B cell (primary cell): ENCODE results near the gene ISLR2. TPM values are rescaled to one million over a fixed set of nuclear protein-coding genes. Genes with fewer than 3 reads are reported as not detected.

Experiments used
- ATAC-seq: fragments of 200-7000 bp; cut with Tn5 transposase; one replicate; pipeline ENCODE4 v1.10.0; 2021; ENCODE audit warnings: low read depth, mild to moderate bottlenecking, moderate number of reproducible peaks, moderate library complexity
- CTCF ChIA-PET: fragments of 350-600 bp; sonication (Branson Sonifier 250); formaldehyde crosslinking; loops from one replicate; lab custom pipeline; 2021; ENCODE audit warnings: antibody characterized with exemption, inconsistent platforms; lab: Charles Lee
- POLR2A ChIA-PET: fragments of 350-600 bp; sonication (Branson Sonifier 250); formaldehyde crosslinking; loops from one replicate; lab custom pipeline; 2021; ENCODE audit warnings: antibody characterized with exemption; lab: Charles Lee
- DNase-seq: peaks from one replicate; pipeline ENCODE4 v3.0.0; 2013
- H2AFZ ChIP-seq: 2 replicates; pipeline ENCODE4 v1.6.1; 2012; ENCODE audit warnings: mild to moderate bottlenecking, low read depth, low read length; ENCODE audit not compliant: insufficient read depth, poor library complexity, severe bottlenecking
- H3K27ac ChIP-seq, 2 donors: 1 replicate in 1 of 2; 2 replicates in 1 of 2; pipeline ENCODE4 v1.5.1; 2012 to 2013; ENCODE audit warnings: low read length in 2 of 2, mild to moderate bottlenecking in 2 of 2, moderate library complexity in 1 of 2
- H3K27me3 ChIP-seq, 4 experiments: fragments of 200-600 bp in 1 of 4; sonication (generic) in 1 of 4; replicated peaks in 1 of 4; 1 replicate in 2 of 4; 2 replicates in 2 of 4; pipeline versions ENCODE4 v1.6.1 to v1.7.0; 2013 to 2016; ENCODE audit warnings: low read length in 3 of 4, mild to moderate bottlenecking in 2 of 4, mixed read lengths in 1 of 4, moderate library complexity in 1 of 4; ENCODE audit not compliant: insufficient read depth in 4 of 4, control insufficient read depth in 3 of 4; ENCODE audit errors: control extremely low read depth in 1 of 4
- H3K36me3 ChIP-seq, 2 experiments: replicated peaks in 1 of 2; 1 replicate in 1 of 2; 2 replicates in 1 of 2; pipeline versions ENCODE4 v1.6.1 to v1.7.1; 2013; ENCODE audit warnings: low read length in 1 of 2; ENCODE audit not compliant: insufficient read depth in 2 of 2, control insufficient read depth in 1 of 2; ENCODE audit errors: control extremely low read depth in 1 of 2, extremely low read depth in 1 of 2
- H3K4me1 ChIP-seq, 2 donors: fragments of 200-600 bp in 1 of 2; sonication (generic) in 1 of 2; 1 replicate in 1 of 2; 2 replicates in 1 of 2; pipeline versions ENCODE4 v1.5.1 to v1.6.1; 2013 to 2017; ENCODE audit warnings: low read length in 2 of 2; ENCODE audit not compliant: control insufficient read depth in 2 of 2, insufficient read depth in 2 of 2
- H3K4me2 ChIP-seq: replicated peaks from 2 replicates; pipeline ENCODE3; 2012; ENCODE audit warnings: mild to moderate bottlenecking, low read depth, low read length; ENCODE audit not compliant: poor library complexity, severe bottlenecking
- H3K4me3 ChIP-seq, 5 experiments: fragments of 200-600 bp in 1 of 5; sonication (generic) in 1 of 5; 1 replicate in 3 of 5; 2 replicates in 2 of 5; pipeline versions ENCODE4 v1.5.1 to v1.7.0; 2011 to 2016; ENCODE audit warnings: low read length in 4 of 5, mild to moderate bottlenecking in 4 of 5, low read depth in 2 of 5, control low read depth in 1 of 5, moderate library complexity in 1 of 5; ENCODE audit not compliant: insufficient read depth in 1 of 5; ENCODE audit errors: control extremely low read depth in 1 of 5, extremely low read depth in 1 of 5
- H3K79me2 ChIP-seq: fragments of 200-600 bp; sonication (generic); one replicate; pipeline ENCODE4 v1.6.0; 2016; ENCODE audit warnings: low read length; ENCODE audit not compliant: control insufficient read depth, insufficient read depth
- H3K9ac ChIP-seq: fragments of 200-600 bp; sonication (generic); 2 replicates; pipeline ENCODE4 v1.6.1; 2017; ENCODE audit warnings: mild to moderate bottlenecking, low read length, moderate library complexity
- H3K9me3 ChIP-seq, 3 donors: one replicate each; pipeline versions ENCODE4 v1.6.1 to v1.7.1; 2013; ENCODE audit warnings: low read length in 2 of 3; ENCODE audit not compliant: control insufficient read depth in 2 of 3, insufficient read depth in 1 of 3; ENCODE audit errors: control extremely low read depth in 1 of 3
- H4K20me1 ChIP-seq: 2 replicates; pipeline ENCODE4 v1.6.0; 2012; ENCODE audit warnings: mild to moderate bottlenecking, low read length; ENCODE audit not compliant: insufficient read depth, control insufficient read depth, poor library complexity, severe bottlenecking
- H3K27ac Mint-ChIP-seq: one replicate; pipeline ENCODE4 v1.8.0; 2021; ENCODE audit warnings: mixed read lengths
- H3K27me3 Mint-ChIP-seq: one replicate; pipeline ENCODE4 v1.8.0; 2021; ENCODE audit warnings: mixed read lengths
- H3K4me1 Mint-ChIP-seq: one replicate; pipeline ENCODE4 v1.8.0; 2021; ENCODE audit warnings: mixed read lengths
- H3K4me3 Mint-ChIP-seq: one replicate; pipeline ENCODE4 v1.8.0; 2021; ENCODE audit warnings: mixed read lengths
- H3K9me3 Mint-ChIP-seq: one replicate; pipeline ENCODE4 v1.8.0; 2022; ENCODE audit warnings: mixed read lengths; ENCODE audit not compliant: insufficient read depth
- EZH2 ChIP-seq: IDR thresholded peaks from 2 replicates; pipeline ENCODE4 v1.6.1; 2012; ENCODE audit warnings: borderline replicate concordance, low read depth, mild to moderate bottlenecking, moderate library complexity, low read length; ENCODE audit not compliant: insufficient read depth, poor library complexity, severe bottlenecking
- WGBS: methylation state at CpG from one replicate; pipeline ENCODE4 v1.1.5; 2013; ENCODE audit warnings: missing lambda C conversion rate; ENCODE audit not compliant: insufficient coverage; 5-methylcytosine and 5-hydroxymethylcytosine counted together
- intact Hi-C: fragments of 100-400 bp; cut with micrococcal nuclease; formaldehyde crosslinking; loops from one replicate; pipeline ENCODE4 v1.10.0; 2022
- polyA plus RNA-seq: library from polyadenylated mRNA; depleted of rRNA; stranded (reverse); fragments of >200 nt; gene quantifications from 2 replicates; pipeline ENCODE4 v1.2.3, GENCODE V29; 2012
- total RNA-seq, 2 donors: library from RNA; stranded (reverse); fragments of 120-200 nt in 1 of 2; gene quantifications; 1 replicate in 1 of 2; 2 replicates in 1 of 2; pipeline versions ENCODE4 v1.2.3 to v1.2.4, GENCODE V29; 2013 to 2022
- TF ChIP-seq, protein P1 (sequence below): fragments of 200-600 bp; IDR thresholded peaks from one replicate; pipeline ENCODE4 v1.8.0; 2022; ENCODE audit warnings: antibody characterized with exemption, mild to moderate bottlenecking

The ISLR2 gene
- total and polyA plus RNA-seq, 2 donors (not counting 1 experiment from before 2014, with no cell fraction given), result not detected

DNA sequence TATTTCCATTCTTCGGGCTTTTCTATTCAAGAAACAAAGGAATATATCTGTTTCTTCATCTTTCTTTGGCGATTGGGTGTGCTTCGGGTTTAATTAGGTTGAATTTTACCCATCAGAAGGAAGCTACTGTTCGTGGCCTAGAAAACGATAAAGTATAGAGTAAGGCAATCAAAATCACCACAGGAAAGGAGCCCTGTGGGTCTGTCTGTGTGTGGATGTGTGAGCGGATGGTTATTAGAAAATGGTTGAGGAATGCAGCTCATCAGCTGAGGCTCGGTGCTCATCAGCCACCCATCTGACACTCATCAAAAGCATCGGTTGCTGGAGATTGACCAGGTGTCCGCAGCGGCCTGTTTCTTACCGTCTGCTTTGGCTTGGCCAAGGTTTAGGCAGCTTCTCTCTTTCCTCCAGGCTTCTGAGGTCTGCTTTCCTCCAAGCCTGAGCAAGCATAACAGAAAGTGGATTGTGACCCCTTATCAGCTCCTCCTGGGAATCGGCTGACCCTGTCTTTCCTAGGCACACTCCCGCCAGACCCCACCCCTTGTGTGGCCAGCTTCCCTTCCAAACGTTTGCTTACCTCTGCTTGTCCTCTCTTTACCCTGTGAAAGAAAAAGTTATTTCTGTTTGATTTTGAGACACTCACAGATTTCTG lies 25.5 kb downstream of the ISLR2 start:
- H3K27me3 Mint-ChIP-seq, result peaks cover 34% of the 10 kb centered on the region

More for the DNA sequence above, 25.5 kb downstream of the ISLR2 start:
- CTCF ChIA-PET, result no interaction called here
- no peak for TF ChIP-seq EZH2
- TF ChIP-seq, protein P1, sequence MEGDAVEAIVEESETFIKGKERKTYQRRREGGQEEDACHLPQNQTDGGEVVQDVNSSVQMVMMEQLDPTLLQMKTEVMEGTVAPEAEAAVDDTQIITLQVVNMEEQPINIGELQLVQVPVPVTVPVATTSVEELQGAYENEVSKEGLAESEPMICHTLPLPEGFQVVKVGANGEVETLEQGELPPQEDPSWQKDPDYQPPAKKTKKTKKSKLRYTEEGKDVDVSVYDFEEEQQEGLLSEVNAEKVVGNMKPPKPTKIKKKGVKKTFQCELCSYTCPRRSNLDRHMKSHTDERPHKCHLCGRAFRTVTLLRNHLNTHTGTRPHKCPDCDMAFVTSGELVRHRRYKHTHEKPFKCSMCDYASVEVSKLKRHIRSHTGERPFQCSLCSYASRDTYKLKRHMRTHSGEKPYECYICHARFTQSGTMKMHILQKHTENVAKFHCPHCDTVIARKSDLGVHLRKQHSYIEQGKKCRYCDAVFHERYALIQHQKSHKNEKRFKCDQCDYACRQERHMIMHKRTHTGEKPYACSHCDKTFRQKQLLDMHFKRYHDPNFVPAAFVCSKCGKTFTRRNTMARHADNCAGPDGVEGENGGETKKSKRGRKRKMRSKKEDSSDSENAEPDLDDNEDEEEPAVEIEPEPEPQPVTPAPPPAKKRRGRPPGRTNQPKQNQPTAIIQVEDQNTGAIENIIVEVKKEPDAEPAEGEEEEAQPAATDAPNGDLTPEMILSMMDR, result no peak
- DNase-seq (no peak), ATAC-seq (no peak)
- Mint-ChIP-seq H3K9me3 (no peaks in the 10 kb centered on the region), H3K4me3 (no peak overlapping the region), H3K27ac (no peak overlapping the region), H3K4me1 (peaks cover 10% of the 10 kb centered on the region)
- Histone ChIP-seq H3K27me3 (peaks cover 0 to 3% (median 1%) of the 10 kb centered on the region in 4 experiments), H3K4me3 (no peak overlapping the region), H3K4me1 (peaks cover 0 to 5% of the 10 kb centered on the region in 2 donors), H2AFZ (no peak overlapping the region), H4K20me1 (no peaks in the 10 kb centered on the region), H3K9ac (no peak overlapping the region), H3K79me2 (no peaks in the 10 kb centered on the region), H3K27ac (no peak overlapping the region), H3K9me3 (no peaks in the 10 kb centered on the region), H3K4me2 (no peak overlapping the region), H3K36me3 (no peaks in the 10 kb centered on the region)
- 95% methylated on average over 10 of the region's 14 CpGs for WGBS
- POLR2A ChIA-PET, result no interaction called here
- intact Hi-C loops, result no loop called here
